DMS79 treated with DMSO at 0.1 percent for 48 hours (cell line): ENCODE data around the gene SELPLG.
"Not testable (repeated sequence)": the region's sequence is repeated elsewhere in the genome, so short reads cannot be mapped to it uniquely, and the experiment has no call there.

Experiments used
- DNase-seq: peaks from one replicate; lab custom pipeline; 2025; lab: John Stamatoyannopoulos, UW

The SELPLG gene

GRCh38 chr12:108589028-108589839, 44.5 kb downstream of the SELPLG start:
- no peak for DNase-seq

- no peak for DNase-seq
Observed at GRCh38 chr12:108587826-108588225, 45.9 kb downstream of the SELPLG start.

GRCh38 chr12:108586306-108586705, 47.4 kb downstream of the SELPLG start:
- DNase-seq = no peak

- DNase-seq = no peak
Observed at GRCh38 chr12:108585864-108586263, 47.8 kb downstream of the SELPLG start.

GRCh38 chr12:108584456-108585065, 49.1 kb downstream of the SELPLG start:
- no peak for DNase-seq

GRCh38 chr12:108583991-108584390, 49.7 kb downstream of the SELPLG start:
- DNase-seq = no peak

- DNase-seq = no peak
Observed at GRCh38 chr12:108582978-108583770, 50.5 kb downstream of the SELPLG start.

- DNase-seq = no peak
Observed at GRCh38 chr12:108582509-108582908, 51.2 kb downstream of the SELPLG start.

GRCh38 chr12:108581311-108582227, 52.1 kb downstream of the SELPLG start:
- DNase-seq = no peak

- DNase-seq = no peak
Observed at GRCh38 chr12:108580531-108580930, 53.2 kb downstream of the SELPLG start.

- no peak for DNase-seq
Observed at GRCh38 chr12:108578813-108579212, 54.9 kb downstream of the SELPLG start.

GRCh38 chr12:108578264-108578663, 55.4 kb downstream of the SELPLG start:
- DNase-seq = no peak

- no peak for DNase-seq
Observed at GRCh38 chr12:108577458-108577857, 56.2 kb downstream of the SELPLG start.

GRCh38 chr12:108576660-108577234, 56.9 kb downstream of the SELPLG start:
- DNase-seq = no peak

- no peak for DNase-seq
Observed at GRCh38 chr12:108575199-108575912, 58.3 kb downstream of the SELPLG start.

- DNase-seq = not testable (repeated sequence)
Observed at GRCh38 chr12:108574276-108574675, 59.4 kb downstream of the SELPLG start.

- no peak for DNase-seq
Observed at GRCh38 chr12:108573317-108573716, 60.4 kb downstream of the SELPLG start.

- DNase-seq = no peak
Observed at GRCh38 chr12:108572166-108572790, 61.4 kb downstream of the SELPLG start.
